ENCODE results near the gene ZNF217. TPM values are rescaled to one million over a fixed set of nuclear protein-coding genes. Genes with fewer than 3 reads are reported as not detected.

The ZNF217 gene
- polyA plus RNA-seq, 3 donors, result 10.5 to 41.5 (median 24.4) TPM

DNA sequence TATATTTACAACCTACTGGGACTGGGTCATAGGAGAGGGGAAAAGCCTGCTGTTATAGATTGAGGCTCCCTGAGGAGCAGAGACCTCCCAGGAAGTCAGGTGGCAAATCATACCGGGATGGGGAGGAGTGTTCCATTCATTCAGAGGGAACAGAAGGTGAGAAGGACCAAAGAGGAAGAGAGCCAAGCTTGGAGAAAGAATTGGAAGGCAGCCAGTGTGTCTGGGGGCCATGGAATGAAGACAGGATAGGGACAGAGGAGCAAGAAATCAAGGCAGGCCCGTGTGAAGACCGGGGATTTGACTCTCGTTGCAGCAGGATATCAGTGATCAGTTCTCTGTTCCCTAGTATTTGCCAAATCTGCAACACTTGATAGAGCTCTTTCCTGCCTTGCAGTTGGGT lies 5.7 kb upstream of the ZNF217 start:
- H3K27me3 Mint-ChIP-seq (ENCODE audit: low read depth in 3 of 3), result peaks cover 0 to 2% (median 0%) of the 10 kb centered on the region in 3 donors
- TF ChIP-seq, protein P1, sequence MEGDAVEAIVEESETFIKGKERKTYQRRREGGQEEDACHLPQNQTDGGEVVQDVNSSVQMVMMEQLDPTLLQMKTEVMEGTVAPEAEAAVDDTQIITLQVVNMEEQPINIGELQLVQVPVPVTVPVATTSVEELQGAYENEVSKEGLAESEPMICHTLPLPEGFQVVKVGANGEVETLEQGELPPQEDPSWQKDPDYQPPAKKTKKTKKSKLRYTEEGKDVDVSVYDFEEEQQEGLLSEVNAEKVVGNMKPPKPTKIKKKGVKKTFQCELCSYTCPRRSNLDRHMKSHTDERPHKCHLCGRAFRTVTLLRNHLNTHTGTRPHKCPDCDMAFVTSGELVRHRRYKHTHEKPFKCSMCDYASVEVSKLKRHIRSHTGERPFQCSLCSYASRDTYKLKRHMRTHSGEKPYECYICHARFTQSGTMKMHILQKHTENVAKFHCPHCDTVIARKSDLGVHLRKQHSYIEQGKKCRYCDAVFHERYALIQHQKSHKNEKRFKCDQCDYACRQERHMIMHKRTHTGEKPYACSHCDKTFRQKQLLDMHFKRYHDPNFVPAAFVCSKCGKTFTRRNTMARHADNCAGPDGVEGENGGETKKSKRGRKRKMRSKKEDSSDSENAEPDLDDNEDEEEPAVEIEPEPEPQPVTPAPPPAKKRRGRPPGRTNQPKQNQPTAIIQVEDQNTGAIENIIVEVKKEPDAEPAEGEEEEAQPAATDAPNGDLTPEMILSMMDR (IDR thresholded peaks at IDR 0.05), result no peak
- no peak overlapping the region for H3K4me2 ChIP-seq (replicated peaks; ENCODE audit: extremely low read depth, low read length, poor library complexity, severe bottlenecking)
- no peak overlapping the region for H2AFZ ChIP-seq (ENCODE audit: insufficient read depth, low read depth, low read length, poor library complexity, severe bottlenecking)
- no peaks in the 10 kb centered on the region for H4K20me1 ChIP-seq (ENCODE audit: insufficient read depth, low read length)
- WGBS (ENCODE audit: insufficient coverage), result 76% methylated on average over 4 of the region's 4 CpGs
- H3K4me3 ChIP-seq (replicated peaks in 1 of 3; ENCODE audit: low read depth in 2 of 3, low read length in 3 of 3), result no peak overlapping the region
- peaks cover 0 to 2% (median 0%) of the 10 kb centered on the region in 7 donors for H3K9me3 Mint-ChIP-seq
- peaks cover 4% of the 10 kb centered on the region for H3K79me2 ChIP-seq (ENCODE audit: insufficient read depth, low read length)
- no peaks in the 10 kb centered on the region for H3K27me3 ChIP-seq (ENCODE audit: control insufficient read depth in 2 of 2, insufficient read depth in 2 of 2, low read length in 2 of 2)
- H3K36me3 ChIP-seq (replicated peaks in 1 of 2; ENCODE audit: control insufficient read depth in 1 of 2, insufficient read depth in 2 of 2, low read length in 2 of 2), result no peaks in the 10 kb centered on the region
- no peak overlapping the region for H3K4me3 Mint-ChIP-seq
- peaks cover 28 to 53% of the 10 kb centered on the region in 2 donors for H3K4me1 ChIP-seq (ENCODE audit: control insufficient read depth in 1 of 2, insufficient read depth in 2 of 2, low read length in 2 of 2)
- peak overlapping the region in 4 of 7 donors; percentile 26 to 77 (median 50) for H3K27ac Mint-ChIP-seq
- DNase-seq, result no peak
- H3K27ac ChIP-seq (ENCODE audit: low read depth in 1 of 2, low read length in 2 of 2), result no peak overlapping the region
- intact Hi-C loops (cut with micrococcal nuclease), result loop anchor here in 1 of 2 donors (5.0 kb wide), 1 partner anchor 43 kb away; no protein-coding TSS in a partner anchor
- no peak overlapping the region for H3K9ac ChIP-seq (ENCODE audit: insufficient read depth, low read length, poor library complexity, severe bottlenecking)
- no peaks in the 10 kb centered on the region for H3K36me3 Mint-ChIP-seq
- H3K4me1 Mint-ChIP-seq, result peaks cover 54% of the 10 kb centered on the region
- H3K9me3 ChIP-seq (replicated peaks in 1 of 2; ENCODE audit: control insufficient read depth in 1 of 2, insufficient read depth in 1 of 2, low read length in 2 of 2), result no peaks in the 10 kb centered on the region

DNA sequence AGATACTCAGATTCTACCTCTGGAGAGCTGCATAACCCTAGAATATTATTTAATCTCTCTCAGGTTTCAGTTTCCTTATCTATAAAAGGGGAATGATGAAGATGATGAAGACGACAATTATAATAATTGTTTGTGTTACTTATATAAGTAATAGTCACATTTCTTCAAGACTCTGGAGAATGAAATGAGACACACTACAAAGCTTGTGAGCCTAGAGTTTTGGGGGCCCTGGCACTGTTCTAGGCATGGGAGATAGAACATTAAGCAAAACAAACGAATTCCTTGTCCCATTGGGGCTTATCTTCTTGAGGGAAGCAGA lies 5.4 kb upstream of the ZNF217 start:
- Histone ChIP-seq H3K9me3 (replicated peaks in 1 of 2; ENCODE audit: control insufficient read depth in 1 of 2, insufficient read depth in 1 of 2, low read length in 2 of 2) (no peaks in the 10 kb centered on the region), H3K4me3 (replicated peaks in 1 of 3; ENCODE audit: low read depth in 2 of 3, low read length in 3 of 3) (no peak overlapping the region), H2AFZ (ENCODE audit: insufficient read depth, low read depth, low read length, poor library complexity, severe bottlenecking) (no peak overlapping the region), H3K27me3 (ENCODE audit: control insufficient read depth in 2 of 2, insufficient read depth in 2 of 2, low read length in 2 of 2) (no peaks in the 10 kb centered on the region), H3K9ac (ENCODE audit: insufficient read depth, low read length, poor library complexity, severe bottlenecking) (no peak overlapping the region), H3K27ac (ENCODE audit: low read depth in 1 of 2, low read length in 2 of 2) (peak overlapping the region in 1 of 2 donors; percentile 8), H4K20me1 (ENCODE audit: insufficient read depth, low read length) (no peaks in the 10 kb centered on the region), H3K4me2 (replicated peaks; ENCODE audit: extremely low read depth, low read length, poor library complexity, severe bottlenecking) (no peak overlapping the region), H3K4me1 (ENCODE audit: control insufficient read depth in 1 of 2, insufficient read depth in 2 of 2, low read length in 2 of 2) (peaks cover 28 to 53% of the 10 kb centered on the region in 2 donors), H3K36me3 (replicated peaks in 1 of 2; ENCODE audit: control insufficient read depth in 1 of 2, insufficient read depth in 2 of 2, low read length in 2 of 2) (no peaks in the 10 kb centered on the region), H3K79me2 (ENCODE audit: insufficient read depth, low read length) (peaks cover 4% of the 10 kb centered on the region)
- no CpG with 5 or more reads among the region's 2 CpGs for WGBS (ENCODE audit: insufficient coverage)
- peaks cover 0 to 2% (median 0%) of the 10 kb centered on the region in 7 donors for H3K9me3 Mint-ChIP-seq
- no peak overlapping the region for H3K4me3 Mint-ChIP-seq
- DNase-seq, result no peak
- H3K27ac Mint-ChIP-seq, result peak overlapping the region in 3 of 7 donors; percentile 26 to 77 (median 35)
- H3K36me3 Mint-ChIP-seq, result no peaks in the 10 kb centered on the region
- peaks cover 0 to 2% (median 0%) of the 10 kb centered on the region in 3 donors for H3K27me3 Mint-ChIP-seq (ENCODE audit: low read depth in 3 of 3)
- peaks cover 51% of the 10 kb centered on the region for H3K4me1 Mint-ChIP-seq
- intact Hi-C loops (cut with micrococcal nuclease), result loop anchor here in 1 of 2 donors (5.0 kb wide), 1 partner anchor 43 kb away; no protein-coding TSS in a partner anchor
- TF ChIP-seq, protein P1 (IDR thresholded peaks at IDR 0.05), result no peak

Measured in CD14-positive monocyte (primary cell).